ENCODE measurements around the gene MED16. TPM values are rescaled to one million over a fixed set of nuclear protein-coding genes. Genes with fewer than 3 reads are reported as not detected.

MED16 gene
- total RNA-seq, 2 experiments from 2014 or later, result 25.8 to 30.1 TPM

- Mint-ChIP-seq H3K36me3 (ENCODE audit: low read depth) (no peaks in the 10 kb centered on the region), H3K4me3 (no peak overlapping the region), H3K9me3 (no peaks in the 10 kb centered on the region), H3K27ac (no peak overlapping the region), H3K27me3 (peaks cover 7% of the 10 kb centered on the region), H3K4me1 (ENCODE audit: low read depth) (peaks cover 26% of the 10 kb centered on the region)
- ATAC-seq (ENCODE audit: poor library complexity) (no peak), DNase-seq (no peak)
- Histone ChIP-seq H3K4me3 (ENCODE audit: low read length) (no peak overlapping the region), H3K9me3 (ENCODE audit: control insufficient read depth in 1 of 2, insufficient read depth in 1 of 2, low read length in 2 of 2) (peaks cover 0 to 10% of the 10 kb centered on the region in 2 experiments), H3K4me1 (ENCODE audit: insufficient read depth, low read length) (peaks cover 49% of the 10 kb centered on the region), H3K27ac (ENCODE audit: low read depth in 1 of 2, low read length in 2 of 2) (no peak overlapping the region), H3K27me3 (ENCODE audit: control insufficient read depth in 1 of 2, insufficient read depth in 2 of 2, low read length in 2 of 2) (peaks cover 9 to 16% of the 10 kb centered on the region in 2 experiments), H3K36me3 (ENCODE audit: insufficient read depth, low read length) (no peaks in the 10 kb centered on the region)
- ChIA-PET CTCF (interaction anchor here (1.2 kb wide), 1 partner anchor 59 kb away, joined by 3 read pairs; no protein-coding TSS in a partner anchor), POLR2A (interaction anchor here (1.0 kb wide), 1 partner anchor 32 kb away, joined by 3 read pairs; the partner anchor contains the start of gene MED16)
- no peak for TF ChIP-seq CTCF (IDR thresholded peaks at IDR 0.05)
- intact Hi-C loops (cut with DNase I, micrococcal nuclease), result loop anchor here in 1 of 2 experiments (5.0 kb wide), 2 partner anchors 89 to 121 kb away; partner anchors contain the start of gene WDR18
Observed at GRCh38 chr19:861141-861755, 31.7 kb downstream of the MED16 start.

GRCh38 chr19:858868-859843 lies 33.8 kb downstream of the MED16 start, which contains the start of gene CFD:
Gene CFD (plus strand): TSS chr19:859664. CDS start chr19:859690, 26 bp downstream.
- Mint-ChIP-seq H3K27ac (no peak within 1 kb of the TSS), H3K36me3 (ENCODE audit: low read depth) (no peaks in the 10 kb centered on the region), H3K4me3 (peak within 1 kb of the TSS; percentile 42), H3K9me3 (no peaks in the 10 kb centered on the region), H3K27me3 (peaks cover 10% of the 10 kb centered on the region), H3K4me1 (ENCODE audit: low read depth) (peaks cover 17% of the 10 kb centered on the region)
- Histone ChIP-seq H3K27ac (ENCODE audit: low read depth in 1 of 2, low read length in 2 of 2) (no peak within 1 kb of the TSS), H3K4me3 (ENCODE audit: low read length) (peak within 1 kb of the TSS; percentile 7), H3K27me3 (ENCODE audit: control insufficient read depth in 1 of 2, insufficient read depth in 2 of 2, low read length in 2 of 2) (peaks cover 12 to 16% of the 10 kb centered on the region in 2 experiments), H3K36me3 (ENCODE audit: insufficient read depth, low read length) (no peaks in the 10 kb centered on the region), H3K9me3 (ENCODE audit: control insufficient read depth in 1 of 2, insufficient read depth in 1 of 2, low read length in 2 of 2) (peaks cover 0 to 10% of the 10 kb centered on the region in 2 experiments), H3K4me1 (ENCODE audit: insufficient read depth, low read length) (peaks cover 48% of the 10 kb centered on the region)
- TF ChIP-seq CTCF (IDR thresholded peaks at IDR 0.05), result no peak
- intact Hi-C loops (cut with DNase I, micrococcal nuclease), result loop anchor here in 1 of 2 experiments (2.0 kb wide), 1 partner anchor 124 kb away; no protein-coding TSS in a partner anchor
- peak in 2 of 14 experiments; percentile 45 to 60 for DNase-seq
- ChIA-PET CTCF (no interaction called here), POLR2A (interaction anchor here (1.0 to 1.6 kb wide), 3 partner anchors 34 to 125 kb away, joined by 3 to 5 read pairs (median 5); partner anchors contain the start of genes MED16, RNU6-9 and WDR18)
- no peak for ATAC-seq (ENCODE audit: poor library complexity)

GRCh38 chr19:858284-858683 lies 34.7 kb downstream of the MED16 start:
- Mint-ChIP-seq H3K9me3 (no peaks in the 10 kb centered on the region), H3K4me3 (no peak overlapping the region), H3K4me1 (ENCODE audit: low read depth) (peaks cover 10% of the 10 kb centered on the region), H3K27me3 (peaks cover 13% of the 10 kb centered on the region), H3K36me3 (ENCODE audit: low read depth) (no peaks in the 10 kb centered on the region), H3K27ac (no peak overlapping the region)
- TF ChIP-seq CTCF (IDR thresholded peaks at IDR 0.05), result no peak
- ChIA-PET CTCF (no interaction called here), POLR2A (interaction anchor here (1.0 kb wide), 1 partner anchor 35 kb away, joined by 5 read pairs; the partner anchor contains the start of genes MED16 and RNU6-9)
- Histone ChIP-seq H3K27ac (ENCODE audit: low read depth in 1 of 2, low read length in 2 of 2) (no peak overlapping the region), H3K4me1 (ENCODE audit: insufficient read depth, low read length) (peaks cover 39% of the 10 kb centered on the region), H3K36me3 (ENCODE audit: insufficient read depth, low read length) (no peaks in the 10 kb centered on the region), H3K9me3 (ENCODE audit: control insufficient read depth in 1 of 2, insufficient read depth in 1 of 2, low read length in 2 of 2) (peaks cover 0 to 10% of the 10 kb centered on the region in 2 experiments), H3K4me3 (ENCODE audit: low read length) (no peak overlapping the region), H3K27me3 (ENCODE audit: control insufficient read depth in 1 of 2, insufficient read depth in 2 of 2, low read length in 2 of 2) (peaks cover 12 to 16% of the 10 kb centered on the region in 2 experiments)
- no peak for DNase-seq
- ATAC-seq (ENCODE audit: poor library complexity), result no peak
- intact Hi-C loops (cut with DNase I, micrococcal nuclease), result loop anchor here in 1 of 2 experiments (2.0 kb wide), 1 partner anchor 125 kb away; no protein-coding TSS in a partner anchor

All from CD4-positive, alpha-beta T cell (primary cell).